Spleen (tissue), 7 donors: ENCODE results near the gene GALNT7.

ENCODE experiments used
- CTCF ChIP-seq, 11 experiments: fragments of 200-600 bp in 7 of 11; fragments of 450-650 bp in 4 of 11; sonication (generic) in 4 of 11; IDR thresholded peaks in 8 of 11; conservative IDR thresholded peaks in 3 of 11; 1 replicate in 7 of 11; 2 replicates in 4 of 11; pipeline versions ENCODE4 v1.4.0 to v1.8.0; 2016 to 2021; ENCODE audit warnings: antibody characterized with exemption in 11 of 11, inconsistent platforms in 4 of 11, mild to moderate bottlenecking in 1 of 11
- POLR2A ChIP-seq, 3 donors: fragments of 450-650 bp; IDR thresholded peaks; one replicate each; pipeline ENCODE4 v1.5.1; 2017; ENCODE audit warnings: antibody characterized with exemption in 3 of 3, mild to moderate bottlenecking in 1 of 3
- POLR2AphosphoS5 ChIP-seq, 3 donors: sonication (generic); formaldehyde crosslinking; IDR thresholded peaks; one replicate each; pipeline ENCODE4 v1.5.1; 2017; ENCODE audit warnings: antibody characterized with exemption in 3 of 3
- donor health status: DM: no; HTN: no; CAD: no; lungs with moderate emphysema.
- donor health status: DM: no; HTN: no; CAD: no.
- donor health status: DM: no; HTN: no; CAD: no.

- TF ChIP-seq CTCF (IDR thresholded peaks at IDR 0.05 in 8 of 11, conservative IDR thresholded peaks at IDR 0.05 in 3 of 11) (peak in 1 of 11 experiments; percentile 15), POLR2A (IDR thresholded peaks at IDR 0.05) (no peak), POLR2AphosphoS5 (IDR thresholded peaks at IDR 0.05) (no peak)
These were observed 148.4 kb downstream of the GALNT7 start for GRCh38 chr4:173317004-173317403.
